Activated CD4-positive, alpha-beta T cell treated with anti-CD3 and anti-CD28 coated beads for 1 hour (primary cell): ENCODE results near the gene HAT1.
A peak's percentile ranks its signal among the peaks of the same experiment; 100 is the strongest.
"Not testable (repeated sequence)": the region's sequence is repeated elsewhere in the genome, so short reads cannot be mapped to it uniquely, and the experiment has no call there.

Experiments
- DNase-seq: peaks from one replicate; pipeline ENCODE4 v3.0.0-alpha.2; 2020

The HAT1 gene

GRCh38 chr2:171985076-171985475, 62.8 kb downstream of the HAT1 start:
- DNase-seq, result no peak

GRCh38 chr2:171986778-171987177, 64.5 kb downstream of the HAT1 start:
- no peak for DNase-seq

DNA sequence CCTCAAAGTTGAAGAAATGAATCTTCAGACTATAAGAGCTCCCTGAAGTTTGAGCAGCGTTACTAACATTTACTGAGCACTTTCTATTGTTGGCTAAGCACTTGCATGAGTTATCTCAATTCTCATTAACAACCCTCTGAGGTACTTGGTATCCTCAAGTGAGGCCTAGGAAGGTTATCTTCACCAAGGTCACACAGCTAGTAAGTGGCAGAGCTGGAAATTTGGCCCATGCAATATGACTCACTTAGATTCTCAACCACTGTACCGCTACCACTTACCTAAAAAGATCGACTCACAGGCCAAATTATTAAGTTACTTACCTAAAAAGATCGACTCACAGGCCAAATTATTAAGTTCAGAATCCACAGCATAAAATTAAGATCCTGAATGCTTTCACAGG, 68.8 kb downstream of the HAT1 start:
- DNase-seq, result no peak

- no peak for DNase-seq
These were observed 73.3 kb downstream of the HAT1 start for GRCh38 chr2:171995586-171995985.

GRCh38 chr2:171996021-171996420, 73.8 kb downstream of the HAT1 start:
- DNase-seq, result no peak

GRCh38 chr2:171997031-171997430, 74.8 kb downstream of the HAT1 start:
- not testable (repeated sequence) for DNase-seq

DNA sequence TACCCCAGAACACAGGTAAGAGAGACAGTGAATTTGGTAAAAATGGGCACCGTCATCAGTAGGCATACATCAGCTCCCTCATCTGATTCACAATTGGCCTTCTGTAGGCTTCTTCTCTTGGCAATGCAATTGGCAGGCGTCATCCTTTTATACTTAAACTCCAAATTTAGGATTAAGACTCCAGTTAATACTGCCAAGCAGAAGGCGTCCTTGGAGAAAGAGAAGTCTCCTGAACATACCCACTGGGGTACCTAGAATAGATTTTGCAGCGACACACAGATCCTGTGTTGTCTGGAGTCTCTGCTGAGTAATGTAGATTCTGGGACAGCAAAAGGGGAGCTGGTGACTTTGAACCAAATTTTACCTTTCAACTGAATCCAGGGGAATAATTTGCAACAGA, 76.9 kb downstream of the HAT1 start:
- DNase-seq, result no peak

DNA sequence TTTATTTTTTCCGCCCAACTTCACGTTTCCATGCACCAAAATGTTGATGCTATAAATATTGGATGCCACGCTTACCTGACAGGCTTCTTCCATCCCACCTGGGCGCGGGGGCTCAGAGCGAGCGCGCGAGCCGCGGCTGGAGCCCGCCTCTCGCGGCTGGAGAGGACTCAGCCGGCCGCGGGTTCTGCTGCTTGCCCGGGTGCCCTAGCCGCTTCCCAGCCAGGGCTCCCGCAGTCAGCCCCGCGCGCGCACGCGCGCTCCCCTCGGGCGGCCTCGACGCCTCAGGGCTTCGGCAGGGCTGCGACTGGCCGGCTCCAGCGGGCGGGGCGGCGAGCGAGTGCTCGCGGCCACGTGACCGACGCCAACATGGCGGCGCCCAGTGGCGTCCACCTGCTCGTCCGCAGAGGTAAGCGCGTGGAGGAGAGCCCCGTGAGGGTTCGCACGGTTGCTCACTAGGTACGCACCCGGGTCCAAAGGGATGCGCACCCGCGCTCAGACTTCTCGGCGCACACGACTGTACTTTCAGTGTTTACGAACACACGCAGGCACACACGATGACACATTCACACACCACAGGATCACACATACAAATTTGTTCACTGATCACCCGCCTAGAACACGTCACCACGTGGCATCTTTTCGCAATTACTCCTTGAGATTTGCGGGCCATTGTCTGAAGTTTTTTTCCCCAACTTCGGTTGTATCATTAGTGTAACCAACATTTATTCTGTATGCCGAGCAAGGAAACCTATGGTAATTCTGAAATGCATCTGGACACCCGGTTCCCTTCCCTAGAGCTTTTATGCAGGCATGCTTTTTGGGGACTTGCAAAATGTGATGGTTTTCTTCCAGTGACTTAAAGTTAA, 77.6 kb downstream of the HAT1 start, which contains the start of gene METAP1D:
METAP1D (plus strand) TSS at position 350 of the 866 bp plus-strand sequence; CDS start at position 367, 17 bp downstream.
- DNase-seq, result peak; percentile 76

DNA sequence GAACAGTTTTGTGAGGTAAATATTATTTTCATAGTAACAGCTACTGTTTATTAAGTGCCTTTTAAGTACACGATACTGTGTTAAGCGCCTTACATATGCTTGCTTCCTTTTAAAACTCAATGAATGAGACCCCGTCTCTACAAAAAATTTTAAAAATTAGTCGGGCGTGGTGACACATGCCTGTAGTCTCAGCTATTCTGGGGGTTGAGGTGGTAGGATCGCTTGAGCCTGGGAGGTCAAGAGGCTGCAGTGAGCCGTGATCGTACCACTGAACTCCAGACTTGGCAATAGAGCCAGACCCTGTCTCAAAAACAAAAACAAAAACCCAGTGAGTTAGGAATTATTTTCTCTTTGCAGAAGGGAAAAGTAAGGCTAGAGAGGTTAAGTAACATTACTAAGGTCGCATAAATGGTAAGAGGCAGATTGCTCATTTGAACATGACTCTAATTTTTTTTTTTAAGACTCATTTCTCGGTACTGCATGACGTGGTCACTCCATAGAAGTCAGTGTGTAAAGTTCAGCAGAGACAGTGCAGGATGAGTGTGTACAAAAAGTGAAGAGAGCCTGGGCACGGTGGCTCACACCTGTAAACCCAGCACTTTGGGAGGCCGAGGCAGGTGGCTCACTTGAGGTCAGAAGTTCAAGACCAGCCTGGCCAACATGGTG, 78.6 kb downstream of the HAT1 start:
- no peak for DNase-seq

GRCh38 chr2:172007372-172007771, 85.1 kb downstream of the HAT1 start:
- no peak for DNase-seq

GRCh38 chr2:172009823-172010222, 87.6 kb downstream of the HAT1 start:
- no peak for DNase-seq

GRCh38 chr2:172011812-172012575, 89.7 kb downstream of the HAT1 start:
- DNase-seq, result no peak

GRCh38 chr2:172012677-172013391, 90.6 kb downstream of the HAT1 start:
- DNase-seq, result no peak

DNA sequence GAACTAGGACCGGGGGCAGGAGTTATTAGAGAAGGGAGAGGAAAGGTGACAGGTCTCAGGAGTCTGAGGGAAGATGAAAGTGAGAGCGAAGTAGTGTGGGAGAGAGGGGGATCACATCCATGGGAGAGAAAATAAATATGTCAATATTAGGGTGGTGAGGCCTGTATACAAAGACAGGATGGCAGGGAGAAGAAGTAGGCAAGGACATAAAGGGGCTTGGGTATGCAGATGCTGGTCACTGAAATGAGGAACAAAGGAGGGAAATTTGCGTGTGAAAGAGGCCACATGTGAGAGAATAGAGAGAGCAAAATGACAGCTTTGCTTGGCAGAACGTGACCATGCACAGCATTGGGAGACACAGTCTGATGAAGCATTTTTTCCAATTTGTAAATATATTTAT, 91.1 kb downstream of the HAT1 start:
- no peak for DNase-seq

GRCh38 chr2:172021074-172021931, 99.0 kb downstream of the HAT1 start:
- no peak for DNase-seq

DNA sequence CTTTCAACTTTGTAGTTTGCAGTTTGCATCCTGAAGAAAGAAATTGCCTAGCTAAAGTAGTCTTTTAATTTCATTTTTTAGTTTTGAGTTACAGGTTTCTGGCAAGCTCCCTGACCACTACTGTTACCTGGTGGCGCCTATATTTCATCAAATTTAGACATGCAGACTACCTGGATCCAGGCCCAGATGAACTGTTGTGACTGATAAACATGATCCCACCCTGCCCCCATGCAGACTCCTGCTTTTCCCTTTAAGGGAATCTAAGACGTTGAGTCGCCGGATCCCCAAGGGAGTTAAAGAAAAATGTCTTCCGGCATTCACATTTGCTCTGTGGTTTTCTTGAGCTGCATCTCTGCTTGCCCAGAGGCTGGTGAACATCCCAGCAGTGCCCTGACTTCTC, 99.7 kb downstream of the HAT1 start:
- DNase-seq, result no peak

DNA sequence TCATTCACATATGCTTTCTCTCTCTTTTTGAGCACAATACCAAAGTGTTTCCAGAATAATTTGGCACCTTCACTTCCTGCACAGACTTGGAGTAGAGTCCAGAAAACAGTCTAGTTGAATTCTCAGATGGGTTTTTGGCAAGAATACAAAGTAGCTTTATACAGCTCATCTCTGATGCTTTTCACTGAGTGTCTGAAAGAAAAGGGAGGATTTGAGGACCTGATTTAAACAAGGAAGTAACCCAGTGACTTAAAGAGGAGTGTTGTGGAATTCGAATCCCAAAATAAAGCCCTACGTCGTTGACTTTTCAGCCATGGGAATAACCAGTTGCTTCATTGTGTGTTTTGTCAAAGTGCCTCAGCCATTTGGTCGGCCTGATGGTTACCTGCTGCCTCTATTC, 109.3 kb downstream of the HAT1 start:
- DNase-seq, result no peak
